ENCODE measurements around the gene PEX7. TPM values are rescaled to one million over a fixed set of nuclear protein-coding genes. Genes with fewer than 3 reads are reported as not detected.

PEX7 gene
- total RNA-seq, 1 experiment from 2014 or later, result 8.1 TPM

- no peaks in the 10 kb centered on the region for H3K9me2 ChIP-seq (ENCODE audit: insufficient read depth)
- TF ChIP-seq ZNF274 (IDR thresholded peaks at IDR 0.05; ENCODE audit: low read depth, low read length) (no peak), YY1 (IDR thresholded peaks at IDR 0.05; ENCODE audit: extremely low read depth, insufficient replicate concordance, low read depth, low read length) (no peak), FOSL1 (IDR thresholded peaks at IDR 0.05; ENCODE audit: low read depth) (no peak), ZFX (IDR thresholded peaks at IDR 0.05) (no peak), EZH2 (IDR thresholded peaks at IDR 0.05) (no peak)
- H4K20me1 ChIP-seq (ENCODE audit: insufficient read depth), result no peaks in the 10 kb centered on the region
- H3K27me3 ChIP-seq (ENCODE audit: insufficient read depth, low read length), result no peaks in the 10 kb centered on the region
- H3K4me2 ChIP-seq (ENCODE audit: low read length), result no peak overlapping the region
- no peak overlapping the region for H3K4me3 ChIP-seq (replicated peaks in 1 of 2; ENCODE audit: low read depth in 1 of 2, low read length in 2 of 2)
- intact Hi-C loops (cut with micrococcal nuclease), result no loop called here
- no peak overlapping the region for H3K27ac ChIP-seq (ENCODE audit: low read depth, low read length)
- POLR2A ChIA-PET, result no interaction called here
- H3K9me3 ChIP-seq (ENCODE audit: control insufficient read depth in 1 of 2, insufficient read depth in 1 of 2, low read depth in 1 of 2, low read length in 2 of 2), result no peaks in the 10 kb centered on the region
- CTCF ChIA-PET, result no interaction called here
- ATAC-seq, result no peak
- no peak for DNase-seq (ENCODE audit: low read depth, low spot score)
- H3K9ac ChIP-seq (ENCODE audit: low read length), result no peak overlapping the region
- peaks cover 23% of the 10 kb centered on the region; the same call in 1 of the 2 replicates for H3K79me2 ChIP-seq (ENCODE audit: insufficient read depth, low read length)
- no peak overlapping the region for H2AFZ ChIP-seq (ENCODE audit: low read depth, low read length, poor library complexity, severe bottlenecking)
- RAD21 ChIA-PET (ENCODE audit: low non-redundant PET in 1 of 2, low total read pairs in 2 of 2, uncharacterized antibody in 2 of 2, unreplicated experiment in 2 of 2), result no interaction called here
- no peaks in the 10 kb centered on the region for H3K36me3 ChIP-seq (ENCODE audit: control insufficient read depth in 1 of 2, insufficient read depth in 2 of 2, low read length in 2 of 2)
- BruUV-seq (replicated peaks), result no TSS peak
- H3K4me1 ChIP-seq (ENCODE audit: control insufficient read depth in 1 of 2, insufficient read depth in 2 of 2, low read length in 2 of 2), result peaks cover 16 to 24% of the 10 kb centered on the region in 2 experiments
Measured at GRCh38 chr6:136772685-136773472, 49.5 kb upstream of the PEX7 start.

GRCh38 chr6:136773473-136773796, 49.0 kb upstream of the PEX7 start:
- ATAC-seq (no peak), DNase-seq (ENCODE audit: low read depth, low spot score) (no peak)
- no peaks in the 10 kb centered on the region for H3K36me3 ChIP-seq (ENCODE audit: control insufficient read depth in 1 of 2, insufficient read depth in 2 of 2, low read length in 2 of 2)
- H3K27ac ChIP-seq (ENCODE audit: low read depth, low read length), result no peak overlapping the region
- no peak overlapping the region for H3K4me2 ChIP-seq (ENCODE audit: low read length)
- H3K4me3 ChIP-seq (replicated peaks in 1 of 2; ENCODE audit: low read depth in 1 of 2, low read length in 2 of 2), result no peak overlapping the region
- BruUV-seq (replicated peaks), result no TSS peak
- peaks cover 23% of the 10 kb centered on the region; the same call in 1 of the 2 replicates for H3K79me2 ChIP-seq (ENCODE audit: insufficient read depth, low read length)
- ChIA-PET RAD21 (ENCODE audit: low non-redundant PET in 1 of 2, low total read pairs in 2 of 2, uncharacterized antibody in 2 of 2, unreplicated experiment in 2 of 2) (no interaction called here), CTCF (no interaction called here), POLR2A (no interaction called here)
- H3K27me3 ChIP-seq (ENCODE audit: insufficient read depth, low read length), result no peaks in the 10 kb centered on the region
- intact Hi-C loops (cut with micrococcal nuclease), result no loop called here
- H3K9me3 ChIP-seq (ENCODE audit: control insufficient read depth in 1 of 2, insufficient read depth in 1 of 2, low read depth in 1 of 2, low read length in 2 of 2), result no peaks in the 10 kb centered on the region
- H2AFZ ChIP-seq (ENCODE audit: low read depth, low read length, poor library complexity, severe bottlenecking), result no peak overlapping the region
- H4K20me1 ChIP-seq (ENCODE audit: insufficient read depth), result no peaks in the 10 kb centered on the region
- H3K9me2 ChIP-seq (ENCODE audit: insufficient read depth), result no peaks in the 10 kb centered on the region
- H3K9ac ChIP-seq (ENCODE audit: low read length), result no peak overlapping the region
- peaks cover 16 to 24% of the 10 kb centered on the region in 2 experiments for H3K4me1 ChIP-seq (ENCODE audit: control insufficient read depth in 1 of 2, insufficient read depth in 2 of 2, low read length in 2 of 2)
- TF ChIP-seq POLR2A (IDR thresholded peaks at IDR 0.05; ENCODE audit: borderline replicate concordance, extremely low read depth, insufficient read depth, insufficient read length), result no peak
- TF ChIP-seq ZBTB33 (IDR thresholded peaks at IDR 0.05; ENCODE audit: extremely low read depth, insufficient replicate concordance, low read length), result no peak
- no peak for TF ChIP-seq YY1 (IDR thresholded peaks at IDR 0.05; ENCODE audit: extremely low read depth, insufficient replicate concordance, low read depth, low read length)
- no peak for TF ChIP-seq ZNF274 (IDR thresholded peaks at IDR 0.05; ENCODE audit: low read depth, low read length)
- no peak for TF ChIP-seq ZFX (IDR thresholded peaks at IDR 0.05)
- no peak for TF ChIP-seq RAD21 (IDR thresholded peaks at IDR 0.05; ENCODE audit: low read depth)
- TF ChIP-seq ATF3 (IDR thresholded peaks at IDR 0.05), result no peak
- TF ChIP-seq CTCF (IDR thresholded peaks at IDR 0.05 in 2 of 3, conservative IDR thresholded peaks at IDR 0.05 in 1 of 3; ENCODE audit: borderline replicate concordance in 1 of 3, insufficient read depth in 1 of 3, low read depth in 2 of 3, low read length in 2 of 3), result no peak
- no peak for TF ChIP-seq ELF1 (IDR thresholded peaks at IDR 0.05; ENCODE audit: borderline replicate concordance, low read depth)
- TF ChIP-seq POLR2AphosphoS5 (IDR thresholded peaks at IDR 0.05; ENCODE audit: low read depth, low read length), result no peak
- no peak for TF ChIP-seq EZH2 (IDR thresholded peaks at IDR 0.05)

Data from HCT116 (cell line).